ENCODE data around the gene UMODL1.

UMODL1 gene

GRCh38 chr21:42191064-42191463 lies 119.9 kb downstream of the UMODL1 start:
- DNase-seq (ENCODE audit: low read depth in 2 of 2), result no peak

DNA sequence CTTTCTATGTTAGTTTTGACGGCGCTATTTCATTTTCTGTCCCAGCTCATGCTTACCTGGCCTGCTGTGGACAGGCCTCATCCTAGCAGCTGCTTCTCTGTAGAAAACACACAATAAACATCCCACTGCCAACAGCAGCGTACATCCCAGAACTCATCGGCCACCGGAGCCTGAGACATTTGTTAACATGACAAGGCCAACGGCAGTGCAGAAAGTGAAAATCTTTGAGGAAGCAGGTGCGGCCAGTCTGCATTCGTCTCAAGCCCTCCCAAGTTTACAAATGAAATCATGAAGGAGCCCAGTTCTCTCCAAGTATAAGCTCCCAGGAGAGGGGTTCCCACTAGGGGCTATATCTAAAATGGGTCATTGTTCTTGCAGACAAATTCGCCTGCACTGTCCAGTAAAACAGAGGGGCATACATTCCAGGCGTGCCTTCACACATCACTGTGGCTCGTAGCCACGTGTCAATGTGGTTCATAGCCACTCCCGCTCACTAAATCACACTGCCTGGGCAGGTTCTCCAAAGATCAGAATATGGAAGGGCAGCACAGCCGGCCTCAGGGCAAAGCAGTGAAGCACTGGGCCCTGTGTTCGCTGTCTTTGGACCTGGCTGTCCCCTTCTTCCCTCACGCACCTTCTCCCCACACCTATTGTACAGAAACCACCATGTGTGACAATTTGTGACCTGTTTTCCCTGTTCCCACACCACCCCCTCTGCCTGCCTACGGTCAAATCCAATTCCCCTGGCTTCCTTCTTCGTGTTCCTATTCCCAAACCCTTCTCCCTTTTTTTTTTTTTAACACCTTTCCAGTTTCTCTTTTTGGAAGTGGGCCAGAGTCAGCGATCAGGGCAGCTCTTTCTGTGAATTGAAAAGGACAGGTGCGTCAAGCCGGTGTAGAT lies 120.8 kb downstream of the UMODL1 start:
- DNase-seq (ENCODE audit: low read depth in 2 of 2), result no peak

All from stimulated activated CD8-positive, alpha-beta memory T cell treated with anti-CD3 and anti-CD28 coated beads, Interleukin-2, amount 100 ng/mL, for 1 hour (primary cell).